Lung (tissue), 12 donors: ENCODE data around the gene RHOB. TPM values are rescaled to one million over a fixed set of nuclear protein-coding genes. Genes with fewer than 3 reads are reported as not detected.
"Not testable (repeated sequence)": the region's sequence is repeated elsewhere in the genome, so short reads cannot be mapped to it uniquely, and the experiment has no call there.

Experiments
- ATAC-seq: fragments of 200-7000 bp; cut with Tn5 transposase; one replicate; pipeline ENCODE4 v1.9.1; 2020; ENCODE audit warnings: moderate number of reproducible peaks; ENCODE audit not compliant: insufficient read depth, low FRiP score
- DNase-seq, 3 donors: peaks; one replicate each; pipeline ENCODE4 v3.0.0-alpha.2; 2013 to 2017
- H3K27ac ChIP-seq, 2 donors: one replicate each; pipeline ENCODE4 v1.5.1; 2013; ENCODE audit warnings: mild to moderate bottlenecking in 2 of 2, moderate library complexity in 2 of 2, control low read depth in 1 of 2, inconsistent platforms in 1 of 2, low read depth in 1 of 2, low read length in 1 of 2
- H3K27me3 ChIP-seq, 3 donors: one replicate each; pipeline ENCODE4 v1.5.1; 2013; ENCODE audit warnings: low read length in 2 of 3; ENCODE audit not compliant: control insufficient read depth in 3 of 3, insufficient read depth in 3 of 3
- H3K36me3 ChIP-seq, 4 donors: one replicate each; pipeline ENCODE4 v1.5.1; 2013; ENCODE audit warnings: low read length in 4 of 4, mild to moderate bottlenecking in 1 of 4, moderate library complexity in 1 of 4; ENCODE audit not compliant: control insufficient read depth in 4 of 4, insufficient read depth in 4 of 4
- H3K4me1 ChIP-seq, 5 donors: one replicate each; pipeline ENCODE4 v1.5.1; 2013; ENCODE audit warnings: low read length in 5 of 5, mild to moderate bottlenecking in 2 of 5, moderate library complexity in 1 of 5; ENCODE audit not compliant: control insufficient read depth in 5 of 5, insufficient read depth in 5 of 5
- H3K4me3 ChIP-seq: one replicate; pipeline ENCODE4 v1.5.1; 2013; ENCODE audit warnings: mild to moderate bottlenecking, control low read depth, moderate library complexity
- H3K9ac ChIP-seq, 2 donors: one replicate each; pipeline ENCODE4 v1.5.1; 2013; ENCODE audit warnings: low read length in 2 of 2, control low read depth in 1 of 2; ENCODE audit not compliant: insufficient read depth in 1 of 2
- H3K9me3 ChIP-seq, 4 donors: one replicate each; pipeline ENCODE4 v1.5.1; 2013; ENCODE audit warnings: low read length in 3 of 4, mild to moderate bottlenecking in 1 of 4, moderate library complexity in 1 of 4; ENCODE audit not compliant: control insufficient read depth in 4 of 4, insufficient read depth in 3 of 4
- CTCF ChIP-seq: IDR thresholded peaks from 2 replicates; pipeline ENCODE4 v1.5.1; 2012; ENCODE audit warnings: mild to moderate bottlenecking; ENCODE audit errors: control extremely low read depth, extremely low read depth
- WGBS, 2 donors: extraction: QIAGEN DNeasy Blood & Tissue Kit; methylation state at CpG; one replicate each; pipeline ENCODE4 v1.1.7; 2013; 5-methylcytosine and 5-hydroxymethylcytosine counted together
- polyA plus RNA-seq, 2 donors: library from polyadenylated mRNA; stranded (reverse); fragments of 200-250 nt; gene quantifications; one replicate each; pipeline ENCODE4 v1.2.1, GENCODE V29; 2013
- total RNA-seq, 2 donors: library from RNA; depleted of rRNA in 1 of 2; stranded (reverse); fragments of >200 nt in 1 of 2; gene quantifications; one replicate each; pipeline ENCODE4 v1.2.1, GENCODE V29; 2014 to 2021
- donor health status: control.
- donor health status: control.
- donor health status: Bipolar disorder and iron deficiency.
- donor health status: healthy.
- donor health status: DM: yes; HTN: yes; CAD: no.

Gene RHOB
- total and polyA plus RNA-seq, 4 donors = 93.2 to 354 (median 249) TPM

- TF ChIP-seq CTCF = no peak
- Histone ChIP-seq H3K27me3 (no peaks in the 10 kb centered on the region), H3K9me3 (no peaks in the 10 kb centered on the region), H3K27ac (no peak overlapping the region), H3K36me3 (no peaks in the 10 kb centered on the region), H3K9ac (no peak overlapping the region), H3K4me3 (no peak overlapping the region), H3K4me1 (no peaks in the 10 kb centered on the region)
- ATAC-seq (no peak), DNase-seq (no peak)
- 81 to 93% methylated on average over 3 of the region's 3 CpGs for WGBS, 2 donors
These were observed 10.0 kb downstream of the RHOB start for GRCh38 chr2:20456636-20457426.

- Histone ChIP-seq H3K9me3 (no peaks in the 10 kb centered on the region), H3K4me3 (no peak overlapping the region), H3K27ac (no peak overlapping the region), H3K36me3 (no peaks in the 10 kb centered on the region), H3K4me1 (no peaks in the 10 kb centered on the region), H3K9ac (no peak overlapping the region), H3K27me3 (no peaks in the 10 kb centered on the region)
- ATAC-seq (no peak), DNase-seq (no peak)
- WGBS, 2 donors = 89 to 94% methylated on average over 10 of the region's 10 CpGs
- no peak for TF ChIP-seq CTCF
These were observed 11.1 kb downstream of the RHOB start for GRCh38 chr2:20457661-20458630.

- H3K9me3 ChIP-seq, ATAC-seq, H3K4me1 ChIP-seq, H3K27ac ChIP-seq, DNase-seq, H3K4me3 ChIP-seq, H3K27me3 ChIP-seq, H3K36me3 ChIP-seq, H3K9ac ChIP-seq: not testable (repeated sequence)
- WGBS, 2 donors = 74 to 78% methylated on average over 5 of the region's 5 CpGs
These were observed 12.0 kb downstream of the RHOB start for GRCh38 chr2:20458737-20459484.
